Stimulated activated CD8-positive, alpha-beta memory T cell treated with anti-CD3 and anti-CD28 coated beads, Interleukin-7, amount 100 ng/mL, for 24 hours (primary cell): ENCODE results near the gene P2RY13.

Source experiments
- DNase-seq: peaks from one replicate; pipeline ENCODE4 v3.0.0-alpha.2; 2020; ENCODE audit warnings: low read depth

P2RY13 gene

GRCh38 chr3:151293127-151293526 is 36.2 kb downstream of the P2RY13 start:
- no peak for DNase-seq

GRCh38 chr3:151290673-151291072 is 38.7 kb downstream of the P2RY13 start:
- no peak for DNase-seq

- no peak for DNase-seq
Observed at GRCh38 chr3:151289445-151289844, 39.9 kb downstream of the P2RY13 start.

- DNase-seq = no peak
Observed at GRCh38 chr3:151285940-151286339, 43.4 kb downstream of the P2RY13 start.

GRCh38 chr3:151283907-151284461 is 45.4 kb downstream of the P2RY13 start:
- DNase-seq = no peak

- no peak for DNase-seq
Observed at GRCh38 chr3:151283387-151283786, 46.0 kb downstream of the P2RY13 start.

- DNase-seq = no peak
Observed at GRCh38 chr3:151282921-151283320, 46.4 kb downstream of the P2RY13 start.

GRCh38 chr3:151281671-151282324 is 47.6 kb downstream of the P2RY13 start:
- DNase-seq = no peak

- no peak for DNase-seq
Observed at GRCh38 chr3:151278230-151278629, 51.1 kb downstream of the P2RY13 start, which contains the start of gene P2RY14. TSS of gene P2RY14 (minus strand) at chr3:151278542. CDS start at chr3:151214316, 64,226 bp downstream.

GRCh38 chr3:151276687-151277042 is 52.7 kb downstream of the P2RY13 start:
- no peak for DNase-seq
